Measurements from ENCODE around the gene GDAP2.

- TF ChIP-seq POLR2A (IDR thresholded peaks at IDR 0.05) (no peak), CTCF (IDR thresholded peaks at IDR 0.05) (no peak)
These were observed 86.8 kb downstream of the GDAP2 start for GRCh38 chr1:117842408-117843170.
